ENCODE measurements around the gene ATP6V1G2. TPM values are rescaled to one million over a fixed set of nuclear protein-coding genes. Genes with fewer than 3 reads are reported as not detected.

Gene ATP6V1G2
- total and polyA plus RNA-seq, 2 experiments from 2014 or later = 2.4 to 2.7 TPM

DNA sequence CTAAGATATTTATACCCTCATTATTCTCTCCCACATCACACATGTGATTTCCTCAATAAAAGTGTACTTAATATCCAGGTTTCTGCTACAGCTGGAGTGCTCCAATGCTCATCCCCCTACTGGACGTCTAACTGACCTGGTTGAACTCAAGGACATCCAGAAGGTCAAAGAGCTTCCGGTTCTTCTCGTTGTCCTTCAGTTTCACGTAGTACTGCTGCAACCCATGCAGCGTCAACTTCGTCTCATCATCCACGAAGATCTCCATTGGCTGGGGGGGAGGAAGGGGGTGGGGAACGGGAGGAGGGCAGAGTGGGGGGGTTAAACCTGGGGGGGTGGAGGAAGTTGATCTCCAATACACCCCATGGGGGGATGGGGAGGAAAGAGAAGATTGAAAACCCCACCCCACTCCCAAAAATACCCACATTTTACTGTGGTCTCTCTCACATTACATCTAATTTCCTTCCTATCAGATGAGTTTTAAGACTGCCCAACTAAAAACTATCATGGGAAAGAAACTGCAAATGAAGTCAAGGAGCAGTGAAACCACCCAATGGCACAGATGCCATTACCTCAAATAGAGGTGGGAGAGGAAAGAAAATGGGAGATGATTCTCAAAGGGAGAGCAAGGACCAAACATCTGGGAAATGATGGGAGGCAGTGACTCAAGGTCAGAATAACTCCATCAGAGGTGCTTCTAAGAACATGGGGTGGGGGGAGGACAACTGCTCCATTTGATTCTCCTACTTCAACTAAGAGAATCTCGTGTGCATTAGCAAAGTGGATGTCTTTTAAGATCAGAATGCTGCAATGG, 13.6 kb downstream of the ATP6V1G2 start (continued):
- TF ChIP-seq REST (IDR thresholded peaks at IDR 0.05; ENCODE audit: unreplicated experiment) (no peak), NANOG (IDR thresholded peaks at IDR 0.05; ENCODE audit: borderline replicate concordance) (no peak), EZH2phosphoT487 (IDR thresholded peaks at IDR 0.05; ENCODE audit: unreplicated experiment) (no peak)
- TF ChIP-seq, protein P1, sequence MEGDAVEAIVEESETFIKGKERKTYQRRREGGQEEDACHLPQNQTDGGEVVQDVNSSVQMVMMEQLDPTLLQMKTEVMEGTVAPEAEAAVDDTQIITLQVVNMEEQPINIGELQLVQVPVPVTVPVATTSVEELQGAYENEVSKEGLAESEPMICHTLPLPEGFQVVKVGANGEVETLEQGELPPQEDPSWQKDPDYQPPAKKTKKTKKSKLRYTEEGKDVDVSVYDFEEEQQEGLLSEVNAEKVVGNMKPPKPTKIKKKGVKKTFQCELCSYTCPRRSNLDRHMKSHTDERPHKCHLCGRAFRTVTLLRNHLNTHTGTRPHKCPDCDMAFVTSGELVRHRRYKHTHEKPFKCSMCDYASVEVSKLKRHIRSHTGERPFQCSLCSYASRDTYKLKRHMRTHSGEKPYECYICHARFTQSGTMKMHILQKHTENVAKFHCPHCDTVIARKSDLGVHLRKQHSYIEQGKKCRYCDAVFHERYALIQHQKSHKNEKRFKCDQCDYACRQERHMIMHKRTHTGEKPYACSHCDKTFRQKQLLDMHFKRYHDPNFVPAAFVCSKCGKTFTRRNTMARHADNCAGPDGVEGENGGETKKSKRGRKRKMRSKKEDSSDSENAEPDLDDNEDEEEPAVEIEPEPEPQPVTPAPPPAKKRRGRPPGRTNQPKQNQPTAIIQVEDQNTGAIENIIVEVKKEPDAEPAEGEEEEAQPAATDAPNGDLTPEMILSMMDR (conservative IDR thresholded peaks at IDR 0.05; ENCODE audit: low read depth in 2 of 2) = no peak

- Histone ChIP-seq H3K9me2 (ENCODE audit: insufficient read depth) (no peaks in the 10 kb centered on the region), H3K36me3 (ENCODE audit: insufficient read depth) (peaks cover 73% of the 10 kb centered on the region), H3K4me2 (no peak overlapping the region), H4K20me1 (replicated peaks; ENCODE audit: insufficient read depth) (peaks cover 55% of the 10 kb centered on the region), H2AFZ (no peak overlapping the region), H3K4me3 (no peak overlapping the region), H3F3A (replicated peaks; ENCODE audit: low read depth) (peaks cover 72% of the 10 kb centered on the region), H3K27ac (ENCODE audit: low read depth) (peak overlapping the region; percentile 52; the same call in 1 of the 2 replicates), H3K4me1 (ENCODE audit: insufficient read depth) (peaks cover 4% of the 10 kb centered on the region), H3K27me3 (ENCODE audit: insufficient read depth) (no peaks in the 10 kb centered on the region), H3K79me2 (replicated peaks; ENCODE audit: insufficient read depth) (peaks cover 50% of the 10 kb centered on the region)
- DNase-seq (ENCODE audit: low spot score) (no peak), ATAC-seq (no peak)
- Mint-ChIP-seq H3K4me1 (peaks cover 48% of the 10 kb centered on the region), H3K4me3 (no peak overlapping the region), H3K27ac (0 out of 2 replicates have a peak overlapping the region, but pooled peaks have one; percentile 76), H3K9me3 (no peaks in the 10 kb centered on the region), H3K27me3 (ENCODE audit: insufficient read depth, low read depth, poor library complexity) (peaks cover 19% of the 10 kb centered on the region), H3K36me3 (ENCODE audit: low read depth) (peaks cover 84% of the 10 kb centered on the region)
- TF ChIP-seq CREB1 (CRISPR knock-in tag; IDR thresholded peaks at IDR 0.05; ENCODE audit: low read depth) (no peak), EZH2 (IDR thresholded peaks at IDR 0.05; ENCODE audit: low read depth, unreplicated experiment) (no peak), JUNB (IDR thresholded peaks at IDR 0.05; ENCODE audit: unreplicated experiment) (no peak), ZNF331 (CRISPR knock-in tag; IDR thresholded peaks at IDR 0.05; ENCODE audit: low read depth) (no peak), ZNF462 (CRISPR knock-in tag; IDR thresholded peaks at IDR 0.05) (no peak)
Measured at GRCh38 chr6:31531771-31532643, 14.4 kb downstream of the ATP6V1G2 start.

Data from GM23338 (cell line).